Measurements from ENCODE around the gene MYCBP. TPM values are rescaled to one million over a fixed set of nuclear protein-coding genes. Genes with fewer than 3 reads are reported as not detected.
"Not testable (repeated sequence)": the region's sequence is repeated elsewhere in the genome, so short reads cannot be mapped to it uniquely, and the experiment has no call there.

MYCBP gene
- total RNA-seq, 1 donor from 2014 or later = 12.8 TPM

DNA sequence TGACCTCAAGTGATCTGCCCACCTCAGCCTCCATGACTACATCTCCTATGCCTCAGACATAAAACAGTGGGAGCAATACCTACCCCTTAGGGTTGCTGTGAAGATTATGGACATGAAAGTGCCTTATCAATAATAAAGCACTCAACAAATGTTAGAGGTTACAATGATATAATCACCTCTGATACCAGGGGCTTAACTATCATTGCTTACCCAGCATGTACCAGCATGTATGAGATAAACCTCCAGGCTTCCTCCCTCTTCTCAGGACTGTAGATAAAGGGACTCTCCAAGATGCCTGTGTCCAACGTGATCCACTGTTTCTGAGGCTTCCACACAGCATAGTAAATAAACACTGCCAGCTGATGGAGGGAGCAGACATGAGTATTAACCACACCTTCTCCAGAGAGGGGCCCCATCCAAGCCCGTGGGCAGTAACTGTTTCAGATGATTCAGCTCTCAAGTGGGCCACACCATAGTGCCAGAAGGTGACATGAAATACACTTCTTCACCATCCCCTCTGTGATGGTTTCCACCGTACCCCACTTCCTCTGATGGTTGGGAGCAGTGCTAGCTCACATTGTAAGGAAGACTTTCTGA lies 42.3 kb upstream of the MYCBP start:
- intact Hi-C loops (cut with DNase I) = no loop called here
- no peaks in the 10 kb centered on the region for H3K4me1 ChIP-seq
- no peaks in the 10 kb centered on the region for H3K36me3 ChIP-seq
- DNase-seq (ENCODE audit: extremely low spot score in 2 of 2) = no peak
- no peak overlapping the region for H3K4me3 ChIP-seq
- no peaks in the 10 kb centered on the region for H3K9me3 ChIP-seq
- TF ChIP-seq CTCF (IDR thresholded peaks at IDR 0.05) = no peak
- no peak for TF ChIP-seq POLR2AphosphoS5 (IDR thresholded peaks at IDR 0.05; ENCODE audit: insufficient read depth in 1 of 2, low read depth in 1 of 2)
- H3K27ac ChIP-seq = no peak overlapping the region
- H3K27me3 ChIP-seq = no peaks in the 10 kb centered on the region

DNA sequence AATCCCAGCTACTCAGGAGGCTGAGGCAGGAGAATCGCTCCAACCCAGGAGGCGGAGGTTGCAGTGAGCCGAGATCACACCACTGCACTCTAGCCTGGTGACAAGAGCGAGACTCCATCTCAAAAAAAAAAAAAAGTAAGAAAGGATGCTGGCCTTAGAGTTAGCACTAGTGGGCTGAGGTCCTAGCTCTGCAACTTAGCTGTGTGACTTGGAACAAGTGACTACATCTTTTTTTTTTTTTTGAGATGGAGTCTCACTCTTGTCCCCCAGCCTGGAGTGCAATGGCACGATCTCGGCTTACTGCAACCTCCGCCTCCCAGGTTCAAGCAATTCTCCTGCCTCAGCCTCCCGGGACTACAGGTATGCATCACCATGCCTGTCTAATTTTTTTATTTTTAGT lies 41.8 kb upstream of the MYCBP start:
- H3K4me1 ChIP-seq; H3K27ac ChIP-seq; intact Hi-C loops (cut with DNase I); H3K4me3 ChIP-seq; DNase-seq (ENCODE audit: extremely low spot score in 2 of 2); H3K9me3 ChIP-seq; H3K27me3 ChIP-seq; H3K36me3 ChIP-seq: not testable (repeated sequence)

DNA sequence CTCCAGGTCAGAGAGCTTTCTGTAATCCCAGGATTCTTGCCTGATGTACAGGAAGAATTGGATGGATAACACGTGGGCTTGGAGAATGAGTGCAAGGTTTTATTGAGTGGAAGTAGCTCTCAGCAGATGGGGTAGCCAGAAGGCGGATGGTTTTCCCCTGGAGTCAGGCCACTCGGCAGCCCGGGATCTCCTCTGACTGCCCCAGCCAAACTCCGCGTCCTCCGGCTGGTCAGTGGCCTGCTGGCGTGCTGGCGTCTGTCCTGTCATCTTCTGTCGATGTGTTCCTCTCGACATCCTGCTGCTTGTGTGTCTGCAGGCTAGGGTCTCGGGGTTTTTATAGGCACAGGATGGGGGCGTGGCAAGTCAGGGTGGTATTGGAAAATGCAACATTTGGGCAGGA lies 35.7 kb upstream of the MYCBP start:
- intact Hi-C loops (cut with DNase I) = no loop called here
- no peak for TF ChIP-seq CTCF (IDR thresholded peaks at IDR 0.05)
- Histone ChIP-seq H3K9me3 (peaks cover 6% of the 10 kb centered on the region), H3K36me3 (no peaks in the 10 kb centered on the region), H3K27ac (no peak overlapping the region), H3K27me3 (no peaks in the 10 kb centered on the region), H3K4me3 (no peak overlapping the region), H3K4me1 (no peaks in the 10 kb centered on the region)
- DNase-seq (ENCODE audit: extremely low spot score in 2 of 2) = no peak

DNA sequence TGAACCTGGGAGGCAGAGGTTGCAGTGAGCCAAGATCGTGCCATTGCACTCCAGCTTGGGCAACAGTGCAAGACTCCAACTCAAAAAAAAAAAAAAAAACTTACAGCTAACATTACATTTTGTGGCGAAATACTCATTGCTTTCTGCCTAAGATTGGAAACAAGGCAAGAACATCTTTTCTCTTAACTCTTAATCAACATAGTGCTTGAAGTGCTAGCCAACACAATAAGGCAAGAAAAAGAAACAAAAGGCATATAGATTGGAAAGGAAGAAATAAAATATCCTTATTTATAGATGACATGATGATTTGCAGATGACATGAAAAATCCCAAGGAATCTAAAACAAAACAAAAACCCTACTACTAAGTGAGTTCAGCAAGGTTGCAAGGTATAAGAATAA lies 32.8 kb upstream of the MYCBP start:
- H3K27me3 ChIP-seq = no peaks in the 10 kb centered on the region

DNA sequence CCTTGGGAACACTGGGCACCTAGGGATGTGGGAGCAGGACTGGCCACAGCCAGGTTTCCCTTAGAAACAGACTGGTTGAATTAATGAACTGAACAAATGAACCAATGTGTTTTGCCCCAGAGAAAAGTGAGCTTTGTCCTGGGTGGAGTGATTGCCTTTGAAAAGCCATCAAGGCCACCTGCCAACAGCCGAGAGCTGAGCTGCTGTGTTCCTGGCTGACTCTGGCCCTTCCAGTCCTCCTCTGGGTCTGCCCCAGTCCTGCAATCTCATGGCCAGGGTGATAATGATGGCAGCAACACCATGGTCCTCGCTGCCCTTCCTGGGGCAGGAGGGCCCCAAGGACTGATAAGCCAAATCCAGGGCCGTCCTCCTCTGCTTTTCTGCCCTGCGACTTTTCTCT lies 26.4 kb upstream of the MYCBP start:
- no peaks in the 10 kb centered on the region for H3K36me3 ChIP-seq

More for the DNA sequence above, 32.8 kb upstream of the MYCBP start:
- intact Hi-C loops (cut with DNase I) = no loop called here
- Histone ChIP-seq H3K27ac (no peak overlapping the region), H3K9me3 (peaks cover 6% of the 10 kb centered on the region), H3K4me1 (no peaks in the 10 kb centered on the region), H3K4me3 (no peak overlapping the region), H3K36me3 (no peaks in the 10 kb centered on the region)
- TF ChIP-seq POLR2AphosphoS5 (IDR thresholded peaks at IDR 0.05; ENCODE audit: insufficient read depth in 1 of 2, low read depth in 1 of 2) (no peak), CTCF (IDR thresholded peaks at IDR 0.05) (no peak), POLR2A (IDR thresholded peaks at IDR 0.05) (no peak)
- no peak for DNase-seq (ENCODE audit: extremely low spot score in 2 of 2)

More for the DNA sequence above, 26.4 kb upstream of the MYCBP start:
- intact Hi-C loops (cut with DNase I) = no loop called here
- no peaks in the 10 kb centered on the region for H3K9me3 ChIP-seq
- no peak overlapping the region for H3K4me3 ChIP-seq
- TF ChIP-seq CTCF (IDR thresholded peaks at IDR 0.05) (no peak), POLR2A (IDR thresholded peaks at IDR 0.05) (no peak), POLR2AphosphoS5 (IDR thresholded peaks at IDR 0.05; ENCODE audit: insufficient read depth in 1 of 2, low read depth in 1 of 2) (no peak)
- H3K4me1 ChIP-seq = no peaks in the 10 kb centered on the region
- DNase-seq (ENCODE audit: extremely low spot score in 2 of 2) = no peak
- H3K27me3 ChIP-seq = no peaks in the 10 kb centered on the region
- H3K27ac ChIP-seq = no peak overlapping the region

All from vagina (tissue), 2 donors.